LNCaP clone FGC (cell line): ENCODE results near the gene CLIP3.
"Not testable (repeated sequence)": the region's sequence is repeated elsewhere in the genome, so short reads cannot be mapped to it uniquely, and the experiment has no call there.

ENCODE experiments used
- DNase-seq: peaks from one replicate; pipeline ENCODE4 v3.0.0-alpha.2; 2011; ENCODE audit warnings: low read depth
- H3K4me3 ChIP-seq: 2 replicates; pipeline ENCODE4 v1.5.1; 2011; ENCODE audit warnings: mild to moderate bottlenecking, low read depth, low read length, control low read depth
- TF ChIP-seq, protein P1 (sequence below): IDR thresholded peaks from 2 replicates; pipeline ENCODE4 v1.5.1; 2012; ENCODE audit warnings: mild to moderate bottlenecking; ENCODE audit not compliant: control insufficient read depth, insufficient read depth; ENCODE audit errors: extremely low read depth

Gene CLIP3, protein sequence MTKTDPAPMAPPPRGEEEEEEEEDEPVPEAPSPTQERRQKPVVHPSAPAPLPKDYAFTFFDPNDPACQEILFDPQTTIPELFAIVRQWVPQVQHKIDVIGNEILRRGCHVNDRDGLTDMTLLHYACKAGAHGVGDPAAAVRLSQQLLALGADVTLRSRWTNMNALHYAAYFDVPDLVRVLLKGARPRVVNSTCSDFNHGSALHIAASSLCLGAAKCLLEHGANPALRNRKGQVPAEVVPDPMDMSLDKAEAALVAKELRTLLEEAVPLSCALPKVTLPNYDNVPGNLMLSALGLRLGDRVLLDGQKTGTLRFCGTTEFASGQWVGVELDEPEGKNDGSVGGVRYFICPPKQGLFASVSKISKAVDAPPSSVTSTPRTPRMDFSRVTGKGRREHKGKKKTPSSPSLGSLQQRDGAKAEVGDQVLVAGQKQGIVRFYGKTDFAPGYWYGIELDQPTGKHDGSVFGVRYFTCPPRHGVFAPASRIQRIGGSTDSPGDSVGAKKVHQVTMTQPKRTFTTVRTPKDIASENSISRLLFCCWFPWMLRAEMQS

DNA sequence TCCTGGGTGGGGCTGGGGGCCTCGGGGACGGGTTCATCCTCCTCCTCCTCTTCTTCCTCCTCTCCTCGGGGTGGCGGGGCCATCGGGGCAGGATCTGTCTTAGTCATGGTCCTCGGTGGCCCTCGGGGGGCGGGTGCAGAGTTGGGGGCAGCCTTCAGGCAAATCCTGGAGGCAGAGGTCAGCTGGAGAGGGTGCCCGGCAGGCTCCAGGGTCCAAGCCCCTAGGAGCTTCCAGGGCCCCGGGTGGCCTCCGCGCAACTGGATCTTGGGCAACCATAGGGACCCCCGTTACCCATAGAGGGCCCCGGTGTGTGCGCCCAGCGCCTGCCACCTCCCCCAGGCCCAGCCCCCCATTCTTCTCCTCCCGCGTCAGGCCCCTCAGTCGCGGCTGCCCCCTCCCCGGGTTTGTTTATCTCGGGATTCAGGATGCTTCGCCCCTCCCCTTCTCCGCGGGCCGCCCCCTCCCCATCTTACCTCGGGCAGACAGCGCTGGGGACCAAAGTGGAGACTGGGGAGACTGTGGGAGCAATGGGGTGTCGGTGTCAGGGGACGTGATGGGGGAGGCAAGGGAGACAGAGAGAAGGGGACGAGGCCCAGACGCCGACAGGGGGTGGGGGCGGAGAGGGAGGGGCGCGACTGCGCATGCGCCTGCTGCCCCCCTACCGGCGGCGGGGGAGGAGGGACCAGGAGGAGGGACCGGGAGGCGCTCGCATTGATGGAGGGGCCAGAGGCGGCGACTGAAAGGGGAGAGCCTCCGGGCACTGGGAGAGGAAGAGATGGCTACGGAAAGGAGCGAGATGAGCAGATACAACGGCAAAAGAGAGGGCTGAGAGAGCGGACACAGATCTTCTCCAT, at the start of gene CLIP3:
Gene CLIP3, minus strand, starts transcription at position 623 of the 854 bp plus-strand sequence. Its CDS starts 516 bp downstream, at position 107.
- DNase-seq, result no peak
- TF ChIP-seq, protein P1, sequence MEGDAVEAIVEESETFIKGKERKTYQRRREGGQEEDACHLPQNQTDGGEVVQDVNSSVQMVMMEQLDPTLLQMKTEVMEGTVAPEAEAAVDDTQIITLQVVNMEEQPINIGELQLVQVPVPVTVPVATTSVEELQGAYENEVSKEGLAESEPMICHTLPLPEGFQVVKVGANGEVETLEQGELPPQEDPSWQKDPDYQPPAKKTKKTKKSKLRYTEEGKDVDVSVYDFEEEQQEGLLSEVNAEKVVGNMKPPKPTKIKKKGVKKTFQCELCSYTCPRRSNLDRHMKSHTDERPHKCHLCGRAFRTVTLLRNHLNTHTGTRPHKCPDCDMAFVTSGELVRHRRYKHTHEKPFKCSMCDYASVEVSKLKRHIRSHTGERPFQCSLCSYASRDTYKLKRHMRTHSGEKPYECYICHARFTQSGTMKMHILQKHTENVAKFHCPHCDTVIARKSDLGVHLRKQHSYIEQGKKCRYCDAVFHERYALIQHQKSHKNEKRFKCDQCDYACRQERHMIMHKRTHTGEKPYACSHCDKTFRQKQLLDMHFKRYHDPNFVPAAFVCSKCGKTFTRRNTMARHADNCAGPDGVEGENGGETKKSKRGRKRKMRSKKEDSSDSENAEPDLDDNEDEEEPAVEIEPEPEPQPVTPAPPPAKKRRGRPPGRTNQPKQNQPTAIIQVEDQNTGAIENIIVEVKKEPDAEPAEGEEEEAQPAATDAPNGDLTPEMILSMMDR, result no peak
- no peak within 1 kb of the TSS for H3K4me3 ChIP-seq

DNA sequence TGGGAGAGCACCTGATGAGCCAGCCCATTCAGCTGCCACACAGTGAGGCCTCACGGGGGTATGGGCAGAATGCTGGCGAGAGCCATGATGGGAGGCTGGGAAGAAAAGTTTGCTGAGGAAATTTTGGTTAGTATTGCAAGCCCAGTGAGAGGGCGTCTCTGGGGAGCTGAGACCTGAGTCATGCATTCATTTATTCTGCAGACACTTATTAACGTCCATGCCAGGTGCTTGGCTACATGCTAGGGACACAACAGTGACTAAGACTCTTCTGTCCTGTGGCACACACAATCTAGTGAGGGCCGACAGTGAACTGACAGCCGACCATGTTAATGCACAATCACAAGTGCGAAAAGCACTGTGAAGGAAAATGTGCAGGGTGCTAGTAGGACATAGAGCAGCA, 49.2 kb upstream of the CLIP3 start:
- no peak overlapping the region for H3K4me3 ChIP-seq
- TF ChIP-seq, protein P1, result no peak
- no peak for DNase-seq

DNA sequence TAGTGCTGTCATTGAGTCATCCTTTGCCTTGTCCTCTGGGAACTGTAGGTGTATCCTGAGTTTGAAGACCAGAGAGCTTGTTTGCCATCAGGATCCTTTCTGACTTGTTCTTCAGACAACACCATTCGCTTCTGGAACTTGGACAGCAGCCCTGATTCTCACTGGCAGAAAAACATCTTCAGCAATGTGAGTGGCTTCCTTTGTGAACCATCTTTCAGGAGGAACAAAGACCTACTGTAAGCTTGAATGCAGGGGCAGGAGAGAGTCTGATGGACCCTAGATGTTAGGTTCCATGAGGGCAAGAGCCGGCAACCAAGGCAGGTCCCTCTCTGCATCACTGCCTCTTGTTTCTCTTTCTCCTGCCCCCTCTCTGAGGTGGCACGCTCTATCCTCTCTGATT, 48.7 kb upstream of the CLIP3 start:
- H3K4me3 ChIP-seq, result no peak overlapping the region
- TF ChIP-seq, protein P1, result no peak
- no peak for DNase-seq

DNA sequence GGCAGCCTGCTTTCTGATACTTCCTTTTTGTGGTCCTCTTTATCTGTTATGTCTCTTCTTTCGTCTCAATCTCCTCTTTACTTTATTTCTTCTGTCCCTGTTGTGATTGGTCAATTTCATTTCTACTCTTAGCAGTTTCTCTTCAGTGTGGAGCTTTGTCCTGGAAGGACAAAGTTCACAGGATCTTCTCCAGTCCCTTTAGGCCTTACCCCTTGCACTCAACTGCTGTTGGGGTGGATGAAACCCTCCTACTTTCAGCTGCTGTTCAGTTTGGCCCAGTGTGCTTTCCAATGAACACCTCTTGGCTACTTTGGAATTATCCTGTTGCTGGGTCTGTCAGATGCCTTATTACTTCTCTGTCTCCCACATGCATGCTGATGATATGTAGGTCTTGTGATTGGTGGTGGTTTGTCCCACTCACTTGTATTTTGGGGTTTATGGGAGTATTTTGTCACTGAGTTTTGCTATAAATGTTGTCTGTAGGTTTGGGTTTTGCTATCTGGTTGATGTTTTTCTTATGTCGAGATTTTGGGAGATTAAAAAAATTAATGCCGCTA, 46.8 kb upstream of the CLIP3 start:
- no peak for DNase-seq
- H3K4me3 ChIP-seq, result no peak overlapping the region
- TF ChIP-seq, protein P1, result no peak

DNA sequence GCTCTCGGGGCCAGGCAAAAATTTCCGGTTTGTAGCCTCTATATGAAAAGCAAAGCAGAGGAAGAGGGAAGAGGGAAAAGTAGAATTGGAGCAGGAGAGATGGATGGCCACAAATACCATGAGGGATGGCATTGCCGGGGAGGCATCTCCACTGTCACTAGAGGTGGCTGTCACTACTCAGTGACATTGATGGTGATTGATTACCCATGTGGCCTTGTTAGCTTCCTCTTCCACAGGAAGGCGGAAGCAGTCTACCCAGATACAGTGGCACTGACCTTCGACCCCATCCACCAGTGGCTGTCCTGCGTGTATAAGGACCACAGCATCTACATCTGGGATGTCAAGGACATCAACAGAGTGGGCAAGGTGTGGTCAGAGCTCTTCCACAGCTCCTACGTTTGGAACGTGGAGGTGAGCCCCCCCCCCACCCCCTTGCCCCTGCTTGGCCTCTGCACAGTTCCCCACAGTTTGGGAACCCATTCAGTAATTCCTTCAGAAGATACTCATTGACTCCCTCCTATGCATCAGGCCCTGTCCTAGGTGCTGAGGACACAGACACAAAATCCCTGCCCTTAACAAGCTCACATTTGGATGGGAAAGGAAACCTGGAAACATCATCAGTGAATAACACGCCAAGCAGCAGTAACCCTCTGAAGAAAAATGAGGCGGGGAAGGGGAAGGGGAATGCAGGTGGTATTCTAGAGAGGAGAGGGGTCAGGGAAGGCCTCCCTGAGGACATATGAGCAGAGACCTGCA, 40.6 kb upstream of the CLIP3 start:
- H3K4me3 ChIP-seq, result no peak overlapping the region
- TF ChIP-seq, protein P1, result no peak
- DNase-seq, result no peak

DNA sequence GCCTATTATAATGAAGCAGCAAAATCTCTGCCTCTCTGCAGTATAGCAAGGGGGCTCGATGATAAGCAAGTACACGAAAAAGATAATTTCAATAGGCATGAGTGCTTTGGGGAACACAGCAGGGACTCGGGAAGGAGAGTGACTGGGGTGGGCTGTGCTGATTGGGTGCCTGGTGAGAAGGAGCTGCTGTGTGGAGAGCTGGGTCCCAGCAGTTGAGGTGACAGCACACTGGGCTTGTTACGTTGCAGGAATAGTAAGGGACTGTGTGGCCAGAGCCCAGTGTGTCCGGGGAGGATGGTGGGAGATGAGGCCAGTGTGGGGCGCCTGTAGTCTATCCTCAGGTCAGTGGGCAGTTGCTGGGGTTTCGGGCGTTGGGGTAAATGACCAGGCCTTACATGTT, 39.4 kb upstream of the CLIP3 start:
- H3K4me3 ChIP-seq, result no peak overlapping the region
- no peak for DNase-seq
- TF ChIP-seq, protein P1, result no peak

DNA sequence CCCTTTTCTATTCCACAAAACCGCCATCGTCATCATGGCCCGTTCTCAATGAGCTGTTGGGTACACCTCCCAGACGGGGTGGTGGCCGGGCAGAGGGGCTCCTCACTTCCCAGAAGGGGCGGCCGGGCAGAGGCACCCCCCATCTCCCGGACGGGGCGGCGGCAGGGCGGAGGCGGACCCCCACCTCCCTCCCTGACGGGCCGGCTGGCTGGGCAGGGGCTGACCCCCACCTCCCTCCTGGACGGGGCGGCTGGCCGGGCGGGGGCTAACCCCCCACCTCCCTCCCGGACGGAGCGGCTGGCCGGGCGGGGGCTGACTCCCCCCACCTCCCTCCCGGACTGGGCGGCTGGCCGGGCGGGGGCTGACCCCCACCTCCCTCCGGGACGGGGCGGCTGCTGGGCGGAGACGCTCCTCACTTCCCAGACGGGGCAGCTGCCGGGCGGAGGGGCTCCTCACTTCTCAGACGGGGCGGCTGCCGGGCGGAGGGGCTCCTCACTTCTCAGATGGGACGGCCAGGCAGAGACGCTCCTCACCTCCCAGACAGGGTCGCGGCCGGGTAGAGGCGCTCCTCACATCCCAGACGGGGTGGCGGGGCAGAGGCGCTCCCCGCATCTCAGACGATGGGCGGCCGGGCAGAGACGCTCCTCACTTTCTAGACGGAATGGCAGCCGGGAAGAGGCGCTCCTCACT, 36.3 kb upstream of the CLIP3 start:
- H3K4me3 ChIP-seq, DNase-seq: not testable (repeated sequence)
